Activated CD4-positive, alpha-beta T cell treated with anti-CD3 and anti-CD28 coated beads for 4 hours (primary cell): ENCODE measurements around the gene MFSD6L.

Source experiments
- DNase-seq, 2 donors: peaks; one replicate each; pipeline ENCODE4 v3.0.0-alpha.2; 2020

The MFSD6L gene, protein sequence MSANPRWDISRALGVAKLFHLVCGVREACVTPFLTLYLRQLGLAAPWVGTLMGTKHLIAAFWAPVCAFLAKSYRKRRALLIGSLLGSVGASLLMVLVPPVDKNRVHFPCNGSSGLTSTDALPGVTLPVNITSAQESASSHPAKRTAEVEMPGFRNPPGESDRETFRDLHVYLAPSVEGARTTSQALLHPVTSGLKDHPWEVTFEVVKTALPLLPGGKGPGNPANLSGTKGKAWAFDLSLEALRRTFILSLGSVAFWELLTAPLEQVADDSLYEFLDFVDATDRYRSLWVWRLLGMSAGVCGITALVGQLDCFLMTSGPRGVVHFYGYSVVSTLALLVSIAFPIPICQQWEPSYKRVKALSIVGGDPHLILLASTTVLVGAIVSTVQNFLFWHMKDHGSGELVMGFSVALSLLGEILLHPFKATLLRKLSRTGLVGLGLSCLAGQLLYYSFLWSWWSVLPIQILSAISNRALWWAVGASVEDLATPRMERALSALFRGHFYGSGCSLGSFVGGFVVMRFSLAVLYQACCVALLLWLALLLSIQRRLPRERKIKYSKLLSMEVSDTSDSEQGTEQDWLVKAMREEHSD

DNA sequence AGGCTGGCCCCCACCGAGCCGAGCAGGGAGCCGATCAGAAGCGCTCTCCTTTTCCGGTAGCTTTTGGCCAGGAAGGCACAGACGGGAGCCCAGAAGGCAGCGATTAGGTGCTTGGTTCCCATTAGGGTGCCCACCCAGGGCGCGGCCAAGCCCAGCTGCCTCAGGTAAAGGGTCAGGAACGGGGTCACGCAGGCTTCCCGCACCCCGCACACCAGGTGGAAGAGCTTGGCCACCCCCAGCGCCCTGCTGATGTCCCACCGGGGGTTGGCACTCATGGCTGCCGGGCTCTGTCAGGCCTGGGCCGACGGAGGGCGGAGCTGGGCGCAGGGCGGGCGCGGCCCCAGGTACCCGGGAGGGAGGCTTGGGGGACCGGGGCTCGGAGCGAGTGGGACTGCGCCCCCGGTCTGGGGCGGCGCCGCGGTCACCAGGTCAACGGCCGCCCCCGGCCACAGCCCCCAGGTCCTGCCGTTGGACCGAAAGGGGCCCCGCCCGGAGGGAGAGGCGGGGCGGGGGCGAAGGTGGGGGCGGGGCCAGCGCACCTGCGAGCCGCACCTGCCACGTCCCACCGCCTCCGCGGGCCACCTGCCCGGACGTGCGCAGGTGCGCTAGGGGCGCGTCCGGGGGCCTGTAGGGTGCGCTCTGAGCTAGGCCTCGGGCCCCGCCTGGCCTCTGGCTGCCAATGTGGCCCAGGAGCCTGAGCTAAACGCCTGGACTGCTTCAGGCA, at the start of gene MFSD6L:
TSS of gene MFSD6L (minus strand) at position 520 of the 724 bp plus-strand sequence. CDS start at position 275, 245 bp downstream.
- no peak for DNase-seq

DNA sequence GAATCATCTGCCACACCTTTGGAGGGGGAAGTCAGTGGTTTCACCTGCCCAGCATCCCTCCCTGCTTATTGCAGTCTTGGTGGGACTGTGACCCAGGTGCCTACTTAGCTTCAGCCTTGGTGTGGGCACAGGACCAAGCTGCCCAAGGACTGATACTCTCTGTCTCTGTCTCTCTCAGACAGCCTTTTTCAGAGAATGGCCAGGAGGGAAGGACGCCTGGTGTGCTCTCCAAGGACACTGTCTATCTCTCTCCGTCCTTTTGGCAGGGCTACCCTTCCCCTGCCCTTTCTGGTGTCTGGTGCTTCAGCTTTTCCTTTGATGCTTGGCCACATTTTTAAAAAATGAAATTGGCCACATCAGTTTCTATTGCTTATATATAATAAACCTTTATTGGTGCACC, 48.7 kb upstream of the MFSD6L start:
- no peak for DNase-seq

DNA sequence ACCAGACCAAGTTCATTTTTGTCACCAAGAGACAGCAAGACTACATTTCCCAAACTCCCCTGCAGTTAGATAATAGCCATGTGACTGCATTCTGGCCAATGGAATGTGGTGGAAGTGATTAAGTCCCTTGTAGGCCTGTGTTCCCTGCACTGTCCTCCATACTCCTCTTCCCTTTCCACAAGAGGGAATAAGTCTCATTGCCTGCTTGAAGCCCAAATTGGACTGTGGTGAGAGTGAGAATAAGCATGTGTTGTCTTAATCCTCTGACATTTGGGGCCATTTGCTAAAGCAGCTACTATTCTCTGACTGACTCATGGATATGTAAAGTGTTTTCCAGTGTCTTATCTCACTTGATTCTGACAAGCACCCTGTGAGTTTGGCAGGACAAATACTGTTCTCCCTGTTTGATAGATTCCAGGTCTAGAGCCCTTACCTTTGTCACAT, 47.6 kb upstream of the MFSD6L start:
- no peak for DNase-seq

DNA sequence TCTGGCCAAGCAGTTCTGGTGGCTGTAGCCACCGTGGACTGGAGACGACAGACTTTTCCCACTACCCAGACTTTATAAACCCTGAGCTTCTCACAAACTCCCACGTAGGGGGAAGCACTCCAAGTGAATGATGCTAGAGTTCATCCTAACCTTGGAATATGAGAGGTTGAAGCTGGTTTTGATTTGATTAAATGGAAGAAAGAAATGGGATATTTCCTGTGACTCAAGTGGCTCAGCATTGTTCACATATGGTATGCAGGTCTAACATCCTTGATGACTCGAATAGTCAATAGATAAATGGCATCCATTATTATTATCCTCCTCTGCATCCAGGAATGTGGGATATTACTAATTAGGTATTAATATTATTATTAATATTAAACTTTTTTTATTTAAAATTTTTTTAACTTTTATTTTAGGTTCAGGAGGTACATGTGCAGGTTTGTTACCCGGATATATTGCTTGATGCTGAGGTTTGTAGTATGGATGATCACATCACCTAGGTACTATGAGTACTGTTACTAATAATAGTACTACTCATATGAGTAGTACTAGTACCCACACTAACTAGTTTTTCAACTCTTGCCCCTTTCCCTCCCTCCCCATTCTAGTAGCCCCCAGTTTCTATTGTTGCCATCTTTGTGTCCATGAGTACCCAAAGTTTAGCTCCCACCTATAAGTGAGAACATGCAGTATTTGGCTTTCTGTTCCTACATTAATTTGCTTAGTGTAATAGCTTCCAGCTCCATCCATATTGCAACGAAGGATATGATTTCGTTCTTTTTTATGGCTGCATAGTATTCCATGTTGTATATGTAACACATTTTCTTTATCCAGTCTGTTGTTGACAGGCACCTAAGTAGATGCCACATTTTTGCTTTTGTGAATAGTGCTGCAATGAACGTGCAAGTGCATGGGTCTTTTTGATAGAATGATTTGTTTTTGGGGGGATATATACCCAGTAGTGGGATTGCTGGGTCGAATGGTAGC, 45.4 kb upstream of the MFSD6L start:
- DNase-seq, result no peak

DNA sequence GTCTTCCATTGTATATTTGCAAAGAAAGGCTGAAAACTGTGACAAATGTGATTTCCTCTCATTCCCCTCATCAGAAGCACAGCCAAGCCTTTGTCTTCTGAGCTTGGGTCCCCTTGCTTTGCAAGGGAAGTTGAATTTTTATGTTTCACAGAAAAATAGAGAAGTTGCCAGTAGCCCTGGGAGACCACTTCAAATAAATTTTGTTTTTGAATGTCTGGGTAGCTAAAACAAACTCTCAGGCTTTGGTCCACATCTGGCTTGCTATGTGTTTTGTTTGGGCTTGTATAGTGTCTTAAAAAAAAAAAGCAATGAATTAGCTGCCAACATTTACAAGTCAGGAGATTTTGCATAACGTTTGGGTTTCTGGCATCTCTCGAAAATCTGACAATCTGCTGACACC, 44.2 kb upstream of the MFSD6L start:
- no peak for DNase-seq

DNA sequence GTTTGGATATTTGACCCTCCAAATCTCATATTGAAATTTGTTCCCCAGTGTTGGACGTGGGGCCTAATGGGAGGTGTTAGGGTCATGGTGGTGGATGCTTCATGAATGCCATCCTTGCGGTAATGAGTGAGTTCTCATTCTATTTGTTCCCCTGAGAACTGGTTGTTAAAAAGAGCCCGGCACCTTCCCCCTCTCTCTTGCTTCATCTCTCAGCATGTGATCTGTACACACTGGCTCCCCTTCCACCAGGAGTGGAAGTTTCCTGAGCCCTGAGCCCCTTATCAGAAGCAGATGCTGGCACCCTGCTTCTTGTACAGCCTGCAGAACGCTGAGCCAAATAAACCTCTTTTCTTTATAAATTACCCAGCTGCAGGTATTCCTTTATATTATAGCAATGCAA, 42.7 kb upstream of the MFSD6L start:
- DNase-seq, result no peak

DNA sequence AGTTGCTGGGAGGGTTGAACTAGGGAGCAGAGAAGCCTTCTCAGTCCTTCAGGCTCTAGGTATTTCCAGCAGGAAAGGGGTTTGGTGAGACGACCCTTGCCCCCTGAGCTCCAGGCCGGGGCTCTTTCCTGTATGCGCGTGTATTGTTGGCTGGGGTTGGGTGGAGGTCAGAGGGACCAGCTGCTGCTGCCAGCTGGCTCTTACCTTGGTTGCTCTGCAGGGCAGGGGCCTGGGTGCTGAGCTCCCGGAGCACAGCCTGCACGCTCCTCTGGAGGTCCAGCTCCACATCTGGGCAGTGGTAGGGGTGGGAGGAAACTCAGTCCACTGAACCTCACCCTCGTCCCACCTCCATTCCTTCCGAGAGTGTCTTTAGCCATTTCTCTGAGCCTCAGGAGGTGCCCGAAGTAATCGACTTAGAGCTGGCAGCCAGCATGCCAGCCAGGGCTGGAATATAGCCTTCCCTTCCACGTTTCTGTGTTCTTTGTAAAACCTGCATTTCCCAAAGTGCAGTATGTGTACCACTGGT, 40.3 kb upstream of the MFSD6L start:
- no peak for DNase-seq

DNA sequence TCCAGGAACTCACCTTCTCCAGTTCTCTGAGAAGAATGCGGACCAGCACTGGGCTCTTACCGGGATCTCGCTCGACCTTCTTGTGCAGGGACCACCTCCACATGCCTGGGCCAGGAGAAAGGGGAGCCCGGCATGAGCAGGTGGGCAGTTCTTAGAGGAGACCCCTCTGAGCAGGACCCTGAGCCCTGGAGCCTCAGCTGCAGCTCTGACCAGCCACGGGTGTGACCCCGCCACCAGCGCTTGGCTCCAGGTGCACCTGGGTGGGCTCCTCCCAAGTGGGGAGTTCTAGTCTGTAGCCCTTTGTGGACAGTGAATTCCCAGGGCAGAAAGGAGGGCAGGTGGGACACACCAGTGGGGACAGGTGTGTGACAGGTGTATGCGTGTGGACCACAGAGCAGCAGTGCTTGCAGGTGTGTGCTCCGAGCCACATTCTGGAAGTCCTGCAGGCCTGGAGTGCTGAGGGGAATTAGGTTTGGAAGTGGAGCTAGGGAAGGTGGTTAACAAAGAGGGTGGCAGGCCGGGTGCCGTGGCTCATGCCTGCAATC, 39.5 kb upstream of the MFSD6L start:
- DNase-seq, result no peak

DNA sequence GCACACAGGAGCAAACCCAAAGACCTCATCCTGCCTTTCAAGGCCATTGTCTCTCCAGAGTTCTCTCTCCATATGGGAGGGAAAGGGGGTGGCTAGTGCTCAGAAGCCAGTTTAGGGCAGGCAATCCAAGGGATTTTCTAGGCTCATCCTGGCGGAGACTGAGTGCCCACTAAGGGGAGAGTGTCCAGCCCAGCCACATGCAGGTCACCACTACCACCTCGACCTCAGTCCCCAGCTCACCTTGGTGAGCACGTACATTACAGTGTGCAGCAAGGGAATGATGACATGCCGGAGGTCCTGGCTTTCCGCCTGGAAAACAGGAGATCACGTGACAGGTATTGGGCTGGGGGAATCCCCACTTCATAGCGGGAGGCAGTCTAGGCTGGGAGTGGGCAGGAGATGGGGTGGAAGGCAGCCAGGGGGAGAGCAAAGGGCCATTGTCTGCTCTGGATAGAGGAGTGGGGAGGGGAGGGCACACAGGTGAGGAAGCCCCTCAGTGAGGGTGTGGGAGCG, 38.5 kb upstream of the MFSD6L start:
- no peak for DNase-seq

DNA sequence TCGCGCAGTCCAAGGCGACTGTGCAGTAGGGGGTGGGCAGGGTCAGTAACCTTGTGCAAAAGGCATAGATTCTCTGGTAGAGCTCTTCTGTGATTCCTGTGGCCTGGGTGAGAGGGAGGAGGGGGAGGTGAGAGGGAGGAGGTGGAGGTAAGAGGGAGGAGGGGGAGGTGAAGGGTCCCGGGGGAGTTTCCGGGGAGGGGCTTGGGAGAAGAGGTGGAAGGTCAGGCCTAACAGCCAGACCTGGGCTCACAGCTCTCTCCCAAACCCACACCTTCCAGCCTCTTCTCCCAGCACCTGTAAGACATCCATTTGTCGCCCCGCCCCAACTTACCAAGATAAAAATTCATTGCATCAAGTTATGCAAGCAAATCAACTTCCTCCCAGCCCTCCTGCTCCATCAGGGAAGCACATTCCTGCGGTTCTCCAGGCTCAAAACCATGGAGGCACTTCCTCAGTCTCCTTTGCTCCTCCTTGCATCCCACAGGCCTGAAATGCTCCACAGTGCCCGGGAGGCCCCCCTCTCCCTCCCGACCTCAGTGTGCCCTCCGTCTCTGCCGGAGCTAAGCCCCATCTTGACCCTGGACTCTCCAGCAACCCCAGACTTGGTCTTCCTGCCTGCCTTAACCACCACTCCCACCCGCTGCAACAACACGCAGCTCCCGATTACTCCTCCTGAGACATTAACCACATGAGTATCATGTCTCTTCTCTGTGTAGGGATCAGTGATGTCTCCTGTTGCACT, 37.8 kb upstream of the MFSD6L start:
- DNase-seq, result no peak

DNA sequence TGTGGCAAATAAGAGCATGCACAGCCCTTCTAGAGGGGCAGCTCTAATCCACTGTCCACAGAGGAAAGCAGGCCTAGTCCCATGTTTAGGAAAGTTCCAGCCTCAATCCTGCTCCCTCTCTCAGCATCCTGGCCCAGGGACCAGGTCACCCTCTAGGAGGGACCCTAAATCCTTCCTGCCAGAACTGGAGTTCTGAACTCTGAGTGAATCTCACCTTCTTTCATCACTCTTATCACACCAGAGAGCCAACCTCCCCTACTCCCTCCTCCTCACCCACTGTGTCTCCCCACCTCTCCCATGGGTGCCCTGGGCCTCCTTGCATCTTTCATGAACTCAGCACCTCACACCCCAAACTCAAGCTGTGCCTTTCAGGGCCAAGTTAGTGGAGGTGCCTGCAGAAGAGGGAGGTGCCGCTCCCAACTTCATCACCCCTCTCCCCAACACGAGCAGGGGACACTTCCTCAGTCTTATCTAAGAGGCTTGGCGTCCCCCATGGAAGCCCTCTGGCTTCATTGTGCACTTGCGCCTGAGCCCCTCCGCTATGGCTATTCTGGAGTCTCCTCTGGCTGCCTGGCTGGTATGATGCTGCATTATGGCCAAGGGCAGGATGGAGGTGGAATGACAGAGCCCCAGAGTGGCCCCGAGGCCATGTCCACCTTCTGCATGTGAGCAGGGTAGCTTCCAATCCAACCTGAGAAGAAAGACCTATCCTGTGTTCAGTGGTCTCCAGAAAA, 36.6 kb upstream of the MFSD6L start:
- DNase-seq, result no peak

DNA sequence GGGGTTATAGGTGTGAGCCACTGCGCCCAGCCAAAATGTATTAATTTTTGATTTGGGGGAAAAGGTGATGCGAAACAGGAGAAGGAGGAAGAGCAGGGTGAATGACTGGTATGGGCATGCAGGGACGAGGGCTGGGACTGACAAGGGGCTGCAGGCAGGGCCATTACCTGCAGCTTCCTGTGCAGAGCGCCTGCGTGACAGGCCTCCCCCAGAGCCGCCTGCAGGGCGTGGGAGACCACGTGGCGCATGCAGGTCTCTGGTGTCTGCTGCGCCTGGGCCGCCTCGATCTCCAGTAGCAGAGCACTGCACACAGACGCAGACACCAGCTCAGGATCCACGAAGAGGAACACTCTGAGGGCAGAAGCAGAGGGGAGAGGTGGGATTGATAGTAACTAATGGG, 35.9 kb upstream of the MFSD6L start:
- DNase-seq, result no peak

DNA sequence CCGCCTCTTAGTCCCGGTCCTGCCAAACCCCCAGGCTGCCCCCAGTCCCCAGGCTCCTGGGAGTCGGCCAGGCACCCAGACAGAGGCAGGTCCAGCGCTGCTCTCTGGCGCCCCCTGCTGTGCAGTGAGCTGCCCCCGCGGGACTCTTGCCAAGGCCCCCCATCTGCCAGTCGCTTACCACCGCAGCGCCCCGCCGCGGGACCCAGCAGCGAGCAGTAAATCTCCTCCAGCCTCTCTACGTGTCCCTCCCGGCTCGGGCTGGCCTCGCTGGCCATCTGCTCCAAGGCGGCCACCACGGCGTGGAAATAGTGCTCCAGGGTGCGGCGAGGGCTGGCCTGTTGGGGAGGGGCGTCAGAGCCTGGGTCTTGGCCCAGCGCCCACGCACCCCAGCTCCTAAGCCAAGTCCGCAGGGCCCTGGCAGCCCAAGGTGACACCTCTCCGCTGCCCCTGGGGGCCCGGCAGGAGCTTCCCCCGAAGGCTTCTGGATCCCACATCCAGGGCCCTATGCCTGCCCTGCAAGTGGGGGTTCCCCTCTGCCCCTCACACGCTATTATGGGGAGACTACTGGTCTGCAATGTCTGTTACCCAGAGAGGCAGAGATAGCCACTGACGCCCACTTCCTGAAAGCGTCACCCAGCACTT, 33.7 kb upstream of the MFSD6L start:
- peak; percentile 11 to 15 for DNase-seq

DNA sequence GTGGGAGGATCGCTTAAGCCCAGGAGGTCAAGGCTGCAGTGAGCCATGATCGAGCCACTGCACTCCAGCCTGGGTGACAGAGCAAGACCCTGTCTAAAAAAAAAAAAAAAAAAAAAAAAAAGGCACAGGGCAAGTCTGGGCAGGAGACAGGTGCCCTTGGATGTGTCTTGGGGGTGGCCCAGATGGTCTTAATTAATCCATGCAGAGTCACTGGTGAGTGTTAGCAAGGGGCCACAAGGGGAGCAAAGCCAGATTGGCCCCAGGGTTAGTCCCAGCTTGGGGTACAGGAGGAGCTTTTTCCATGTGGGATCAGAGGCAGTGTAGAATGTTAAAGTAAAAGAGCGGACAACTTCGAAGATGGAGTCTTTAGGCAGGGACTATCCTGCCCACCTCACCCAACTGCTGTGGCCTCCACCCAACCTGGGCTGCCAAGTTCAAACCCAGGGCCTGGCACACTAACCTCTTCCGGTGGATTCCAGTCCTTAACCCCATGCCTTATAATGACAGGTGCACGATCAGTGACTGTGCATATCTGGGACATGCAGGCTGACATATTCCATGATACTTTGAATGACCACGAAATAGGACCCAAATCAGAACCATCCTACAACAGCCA, 32.2 kb upstream of the MFSD6L start:
- no peak for DNase-seq

DNA sequence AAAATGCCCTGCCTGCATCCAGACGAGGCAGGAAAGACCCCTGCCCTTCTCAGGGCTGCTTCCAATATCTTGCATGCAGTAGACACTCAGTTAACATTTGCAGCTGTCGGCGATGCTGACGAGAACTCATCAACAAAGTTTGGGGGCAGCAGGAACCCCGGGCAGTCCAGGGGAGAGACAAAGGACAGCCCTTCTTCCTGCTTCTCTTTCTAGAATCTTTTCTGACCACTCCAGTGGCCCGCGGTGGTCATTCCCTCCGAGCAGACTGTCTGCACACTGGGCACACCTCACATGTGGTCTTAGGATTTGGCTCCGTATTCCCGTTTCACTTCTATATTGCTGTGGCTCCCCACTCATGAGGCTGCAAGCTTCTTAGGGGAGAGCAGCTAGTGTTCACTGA, 31.0 kb upstream of the MFSD6L start:
- no peak for DNase-seq

DNA sequence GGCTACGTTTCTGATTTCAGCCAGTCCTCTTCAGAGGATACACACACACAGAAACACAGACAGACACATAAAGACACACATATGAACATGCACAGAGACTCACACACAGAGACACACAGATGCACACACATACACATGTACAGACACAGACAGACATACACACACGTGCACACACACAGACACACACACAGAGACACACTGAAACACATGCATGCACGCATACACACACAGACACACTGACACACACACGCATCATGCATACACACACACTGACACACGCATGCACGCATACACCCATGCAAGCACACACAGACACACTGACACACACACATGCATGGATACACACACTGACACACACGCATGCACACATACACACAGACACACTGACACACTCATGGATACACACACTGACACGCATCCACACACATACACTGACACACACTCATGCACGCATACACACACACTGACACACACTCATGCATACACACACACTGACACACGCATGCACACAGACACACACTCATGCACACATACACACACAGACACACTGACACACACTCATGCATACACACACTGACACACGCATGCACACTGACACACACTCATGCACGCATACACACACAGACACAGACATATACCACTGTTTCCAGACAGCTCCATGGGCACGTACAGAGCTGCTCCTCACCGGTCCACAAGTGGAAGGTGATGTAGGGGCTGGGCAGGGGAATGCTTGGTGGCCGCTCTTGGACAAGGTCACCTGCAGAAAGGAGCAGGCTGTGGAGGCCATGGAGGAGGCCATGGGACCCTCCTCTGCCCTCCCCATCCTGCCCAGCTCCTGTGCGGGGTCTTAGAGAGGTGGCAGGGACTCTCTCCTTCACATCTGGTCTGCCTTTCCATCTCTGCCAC, 30.1 kb upstream of the MFSD6L start:
- DNase-seq, result no peak

DNA sequence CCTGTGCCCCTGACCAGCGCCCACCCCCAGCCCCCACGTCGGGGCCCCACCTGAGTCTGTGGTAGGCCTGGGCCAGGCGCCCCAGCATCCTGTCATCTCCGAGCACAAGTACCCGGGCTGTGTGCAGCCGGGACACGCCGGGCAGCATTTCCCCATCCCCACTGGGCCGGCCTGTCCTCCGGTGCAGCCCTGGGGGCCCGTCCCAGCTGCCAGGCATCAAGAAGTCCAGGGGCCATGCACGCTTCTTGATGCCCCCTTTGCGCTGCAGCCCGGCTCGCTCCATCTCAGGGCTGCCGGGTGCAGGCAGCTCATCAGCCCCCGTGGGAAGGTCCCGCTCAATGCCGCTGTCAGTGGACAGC, 29.3 kb upstream of the MFSD6L start:
- DNase-seq, result no peak

DNA sequence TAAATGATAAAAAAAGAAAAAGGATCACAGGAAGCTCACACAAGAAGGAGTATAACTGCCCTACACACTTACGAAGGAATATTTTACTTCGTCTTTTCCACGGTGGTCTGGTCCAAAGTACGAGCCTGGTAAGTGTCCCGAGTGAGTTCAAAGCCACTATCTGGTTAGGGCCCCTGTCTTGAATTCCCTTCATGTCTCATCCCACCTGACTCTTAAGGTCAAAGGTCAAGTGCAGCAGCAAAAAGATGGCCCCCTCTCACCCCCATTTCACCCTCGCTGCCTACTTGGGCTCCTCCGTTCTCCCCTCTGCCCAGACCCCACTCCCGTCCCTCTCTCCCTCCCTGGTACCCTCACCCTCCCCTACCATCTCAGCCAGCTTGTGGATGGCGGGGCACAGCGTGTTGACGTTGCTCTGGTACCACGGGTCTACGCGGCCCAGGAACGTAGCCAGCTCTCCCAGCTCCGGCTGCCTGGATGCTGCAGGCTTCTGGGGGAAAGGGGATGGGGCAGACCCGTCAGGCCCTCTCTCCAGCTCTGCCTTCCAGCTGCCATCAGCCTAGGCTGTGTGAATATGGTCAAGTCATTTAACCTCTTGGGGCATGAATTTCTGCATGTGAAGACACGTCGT, 27.8 kb upstream of the MFSD6L start:
- no peak for DNase-seq
